ENCODE measurements around the gene MYRF.

Gene MYRF

GRCh38 chr11:61718621-61719302 lies 33.7 kb upstream of the MYRF start:
- peak overlapping the region; percentile 30 for H3K4me3 ChIP-seq (ENCODE audit: low read depth, low read length)

GRCh38 chr11:61719978-61720377 lies 32.5 kb upstream of the MYRF start:
- H3K4me3 ChIP-seq (ENCODE audit: low read depth, low read length) = no peak overlapping the region

- no peak overlapping the region for H3K4me3 ChIP-seq (ENCODE audit: low read depth, low read length)
These were observed 31.8 kb upstream of the MYRF start for GRCh38 chr11:61720597-61720996.

- no peak overlapping the region for H3K4me3 ChIP-seq (ENCODE audit: low read depth, low read length)
These were observed 28.0 kb upstream of the MYRF start for GRCh38 chr11:61724437-61724836.

- H3K4me3 ChIP-seq (ENCODE audit: low read depth, low read length) = no peak overlapping the region
These were observed 26.6 kb upstream of the MYRF start for GRCh38 chr11:61725781-61726231.

GRCh38 chr11:61726775-61727174 lies 25.7 kb upstream of the MYRF start:
- no peak overlapping the region for H3K4me3 ChIP-seq (ENCODE audit: low read depth, low read length)

- no peak overlapping the region for H3K4me3 ChIP-seq (ENCODE audit: low read depth, low read length)
These were observed 25.0 kb upstream of the MYRF start for GRCh38 chr11:61727401-61727811.

GRCh38 chr11:61728066-61728939 lies 24.1 kb upstream of the MYRF start:
- H3K4me3 ChIP-seq (ENCODE audit: low read depth, low read length) = no peak overlapping the region

- no peak overlapping the region for H3K4me3 ChIP-seq (ENCODE audit: low read depth, low read length)
These were observed 23.6 kb upstream of the MYRF start for GRCh38 chr11:61728940-61729219.

GRCh38 chr11:61730240-61730994 lies 22.0 kb upstream of the MYRF start:
- no peak overlapping the region for H3K4me3 ChIP-seq (ENCODE audit: low read depth, low read length)

GRCh38 chr11:61731211-61731951 lies 21.1 kb upstream of the MYRF start:
- no peak overlapping the region for H3K4me3 ChIP-seq (ENCODE audit: low read depth, low read length)

GRCh38 chr11:61731952-61732675 lies 20.3 kb upstream of the MYRF start:
- no peak overlapping the region for H3K4me3 ChIP-seq (ENCODE audit: low read depth, low read length)

GRCh38 chr11:61732705-61733104 lies 19.7 kb upstream of the MYRF start:
- H3K4me3 ChIP-seq (ENCODE audit: low read depth, low read length) = no peak overlapping the region

- no peak overlapping the region for H3K4me3 ChIP-seq (ENCODE audit: low read depth, low read length)
These were observed 19.1 kb upstream of the MYRF start for GRCh38 chr11:61733120-61733978.

GRCh38 chr11:61734767-61735166 lies 17.7 kb upstream of the MYRF start:
- no peak overlapping the region for H3K4me3 ChIP-seq (ENCODE audit: low read depth, low read length)

GRCh38 chr11:61735391-61735790 lies 17.0 kb upstream of the MYRF start:
- no peak overlapping the region for H3K4me3 ChIP-seq (ENCODE audit: low read depth, low read length)

GRCh38 chr11:61736310-61736709 lies 16.1 kb upstream of the MYRF start:
- H3K4me3 ChIP-seq (ENCODE audit: low read depth, low read length) = no peak overlapping the region

GRCh38 chr11:61737131-61737530 lies 15.3 kb upstream of the MYRF start:
- H3K4me3 ChIP-seq (ENCODE audit: low read depth, low read length) = no peak overlapping the region

- H3K4me3 ChIP-seq (ENCODE audit: low read depth, low read length) = no peak overlapping the region
These were observed 14.6 kb upstream of the MYRF start for GRCh38 chr11:61737636-61738386.
